Measurements from ENCODE around the gene WDPCP.

GRCh38 chr2:63572001-63572400, 16.3 kb downstream of the WDPCP start:
- no peak for TF ChIP-seq EHMT2 (IDR thresholded peaks at IDR 0.05; ENCODE audit: low read depth)
- TF ChIP-seq PHF8 (IDR thresholded peaks at IDR 0.05; ENCODE audit: borderline replicate concordance, low read depth): no peak
- TF ChIP-seq JUNB (IDR thresholded peaks at IDR 0.05): no peak
- no peak for TF ChIP-seq JUN (IDR thresholded peaks at IDR 0.05)
- no peak for TF ChIP-seq CTCF (IDR thresholded peaks at IDR 0.05)
- TF ChIP-seq POLR2A (IDR thresholded peaks at IDR 0.05; ENCODE audit: low read length): no peak
- TF ChIP-seq MAFK (IDR thresholded peaks at IDR 0.05; ENCODE audit: partially characterized antibody): no peak
- no peak for TF ChIP-seq REST (IDR thresholded peaks at IDR 0.05)

Measured in A549 (cell line).